H1 (cell line): ENCODE results near the gene B4GALNT3. TPM values are rescaled to one million over a fixed set of nuclear protein-coding genes. Genes with fewer than 3 reads are reported as not detected.

Experiments
- CREB1 ChIP-seq: IDR thresholded peaks from 2 replicates; pipeline ENCODE4 v1.6.1; 2012; ENCODE audit warnings: inconsistent platforms
- HDAC2 ChIP-seq, 2 experiments: fragments of 300-600 bp in 1 of 2; sonication (generic) in 1 of 2; IDR thresholded peaks; 2 replicates each; pipeline ENCODE4 v1.6.1; 2011 to 2012; ENCODE audit warnings: low read depth in 2 of 2, low read length in 2 of 2, mild to moderate bottlenecking in 2 of 2, moderate library complexity in 2 of 2, borderline replicate concordance in 1 of 2, inconsistent platforms in 1 of 2
- JUND ChIP-seq: IDR thresholded peaks from 2 replicates; pipeline ENCODE4 v1.6.1; 2011; ENCODE audit warnings: mild to moderate bottlenecking, improper control_type of control experiment, low read length
- MAFK ChIP-seq: IDR thresholded peaks from 2 replicates; pipeline ENCODE4 v1.6.1; 2012; ENCODE audit warnings: low read depth, mild to moderate bottlenecking, improper control_type of control experiment, low read length
- RAD21 ChIP-seq, 2 experiments: IDR thresholded peaks in 1 of 2; conservative IDR thresholded peaks in 1 of 2; 2 replicates each; pipeline ENCODE4 v1.6.1; 2011; ENCODE audit warnings: low read depth in 2 of 2, low read length in 2 of 2, improper control_type of control experiment in 1 of 2, inconsistent platforms in 1 of 2, mild to moderate bottlenecking in 1 of 2, moderate library complexity in 1 of 2
- RNF2 ChIP-seq: fragments of 200-900, 300-1000 bp; sonication (generic); IDR thresholded peaks from 2 replicates; pipeline ENCODE4 v1.7.1; 2016; ENCODE audit warnings: borderline replicate concordance, low read depth, mild to moderate bottlenecking, antibody characterized with exemption, low read length; ENCODE audit not compliant: poor library complexity, severe bottlenecking; ENCODE audit errors: missing control alignments
- SIN3A ChIP-seq, 2 experiments: IDR thresholded peaks in 1 of 2; conservative IDR thresholded peaks in 1 of 2; 2 replicates each; pipeline ENCODE4 v1.6.1; 2011 to 2012; ENCODE audit warnings: low read length in 2 of 2, improper control_type of control experiment in 1 of 2, low read depth in 1 of 2, mild to moderate bottlenecking in 1 of 2
- polyA plus RNA-seq, 7 experiments: library from polyadenylated mRNA; depleted of rRNA in 3 of 7; stranded (reverse) in 5 of 7; unstranded in 2 of 7; fragments of >200 nt in 5 of 7; fragments of 200-250 nt in 2 of 7; gene quantifications; 1 replicate in 5 of 7; 2 replicates in 1 of 7; 4 replicates in 1 of 7; pipeline versions ENCODE4 v1.2.1 to v1.2.3, GENCODE V29; 2011 to 2013; ENCODE audit warnings: missing spikeins in 2 of 7, mixed read lengths in 2 of 7
- total RNA-seq: library from RNA; stranded (reverse); fragmentation: NEBNext Ultra II Directional; extraction: Animal tissue kit (Norgen Biotek cat#: 25700); gene quantifications from 2 replicates; pipeline ENCODE4 v1.2.1, GENCODE V29; 2021
- TF ChIP-seq, protein P1 (sequence below): fragments of 300-600 bp; sonication (generic); IDR thresholded peaks from 2 replicates; pipeline ENCODE4 v1.7.1; 2012; ENCODE audit warnings: low read length, moderate library complexity, mild to moderate bottlenecking, inconsistent platforms; ENCODE audit not compliant: insufficient replicate concordance

The B4GALNT3 gene
- total and polyA plus RNA-seq, 2 of the 8 experiments (the other 6 are each of a cell fraction or from before 2014, with no cell fraction given) = 12.5 to 20.3 TPM

DNA sequence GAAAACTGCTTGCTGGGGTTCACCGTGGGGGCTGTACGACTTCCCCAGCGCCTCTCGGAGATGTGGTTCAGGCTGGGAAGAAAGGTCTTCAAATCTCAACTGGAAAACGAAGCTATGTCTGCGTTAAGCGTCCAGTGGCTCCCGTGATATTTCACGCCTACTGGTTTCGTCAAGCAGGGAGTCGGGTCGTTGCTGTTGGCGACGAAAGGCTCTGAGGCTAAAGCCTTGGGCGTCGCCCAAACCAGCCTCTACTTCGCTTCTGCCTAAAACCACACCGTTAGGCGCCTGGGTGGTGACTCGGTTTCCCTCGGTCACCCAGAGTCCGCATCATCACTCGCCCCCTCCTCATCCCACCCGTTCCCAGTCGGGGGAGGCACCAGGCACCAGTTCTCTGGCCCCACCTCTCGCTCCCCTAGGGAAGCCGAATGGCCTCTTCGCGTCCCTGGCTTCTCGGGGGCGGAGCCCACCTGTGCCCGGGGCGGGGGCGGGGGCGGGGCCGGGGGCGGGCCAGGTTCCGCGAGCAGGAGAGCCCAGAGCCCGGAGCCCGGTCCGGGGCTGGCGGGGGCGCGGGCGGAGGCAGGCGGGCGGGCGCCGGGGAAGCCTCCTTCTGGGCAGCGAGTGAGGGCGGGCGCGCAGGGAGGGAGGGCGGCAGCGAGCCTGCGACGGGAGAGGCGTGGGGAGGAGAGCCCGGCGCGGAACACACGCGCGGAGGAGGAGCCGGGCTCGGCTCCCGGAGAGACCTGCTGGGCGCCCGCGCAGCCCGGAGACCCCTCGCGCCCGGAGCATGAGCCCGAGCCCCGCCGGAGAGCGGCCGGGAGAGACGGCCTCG is at the start of gene B4GALNT3 (continued):
- TF ChIP-seq RAD21 (IDR thresholded peaks at IDR 0.05 in 1 of 2, conservative IDR thresholded peaks at IDR 0.05 in 1 of 2; ENCODE audit: low read depth in 2 of 2, low read length in 2 of 2) (no peak), SIN3A (conservative IDR thresholded peaks at IDR 0.05 in 1 of 2, IDR thresholded peaks at IDR 0.05 in 1 of 2; ENCODE audit: low read depth in 1 of 2, low read length in 2 of 2) (no peak), HDAC2 (IDR thresholded peaks at IDR 0.05; ENCODE audit: borderline replicate concordance in 1 of 2, low read depth in 2 of 2, low read length in 2 of 2) (no peak), JUND (no peak), RNF2 (no peak), MAFK (no peak), CREB1 (peak; percentile 83)
- TF ChIP-seq, protein P1, sequence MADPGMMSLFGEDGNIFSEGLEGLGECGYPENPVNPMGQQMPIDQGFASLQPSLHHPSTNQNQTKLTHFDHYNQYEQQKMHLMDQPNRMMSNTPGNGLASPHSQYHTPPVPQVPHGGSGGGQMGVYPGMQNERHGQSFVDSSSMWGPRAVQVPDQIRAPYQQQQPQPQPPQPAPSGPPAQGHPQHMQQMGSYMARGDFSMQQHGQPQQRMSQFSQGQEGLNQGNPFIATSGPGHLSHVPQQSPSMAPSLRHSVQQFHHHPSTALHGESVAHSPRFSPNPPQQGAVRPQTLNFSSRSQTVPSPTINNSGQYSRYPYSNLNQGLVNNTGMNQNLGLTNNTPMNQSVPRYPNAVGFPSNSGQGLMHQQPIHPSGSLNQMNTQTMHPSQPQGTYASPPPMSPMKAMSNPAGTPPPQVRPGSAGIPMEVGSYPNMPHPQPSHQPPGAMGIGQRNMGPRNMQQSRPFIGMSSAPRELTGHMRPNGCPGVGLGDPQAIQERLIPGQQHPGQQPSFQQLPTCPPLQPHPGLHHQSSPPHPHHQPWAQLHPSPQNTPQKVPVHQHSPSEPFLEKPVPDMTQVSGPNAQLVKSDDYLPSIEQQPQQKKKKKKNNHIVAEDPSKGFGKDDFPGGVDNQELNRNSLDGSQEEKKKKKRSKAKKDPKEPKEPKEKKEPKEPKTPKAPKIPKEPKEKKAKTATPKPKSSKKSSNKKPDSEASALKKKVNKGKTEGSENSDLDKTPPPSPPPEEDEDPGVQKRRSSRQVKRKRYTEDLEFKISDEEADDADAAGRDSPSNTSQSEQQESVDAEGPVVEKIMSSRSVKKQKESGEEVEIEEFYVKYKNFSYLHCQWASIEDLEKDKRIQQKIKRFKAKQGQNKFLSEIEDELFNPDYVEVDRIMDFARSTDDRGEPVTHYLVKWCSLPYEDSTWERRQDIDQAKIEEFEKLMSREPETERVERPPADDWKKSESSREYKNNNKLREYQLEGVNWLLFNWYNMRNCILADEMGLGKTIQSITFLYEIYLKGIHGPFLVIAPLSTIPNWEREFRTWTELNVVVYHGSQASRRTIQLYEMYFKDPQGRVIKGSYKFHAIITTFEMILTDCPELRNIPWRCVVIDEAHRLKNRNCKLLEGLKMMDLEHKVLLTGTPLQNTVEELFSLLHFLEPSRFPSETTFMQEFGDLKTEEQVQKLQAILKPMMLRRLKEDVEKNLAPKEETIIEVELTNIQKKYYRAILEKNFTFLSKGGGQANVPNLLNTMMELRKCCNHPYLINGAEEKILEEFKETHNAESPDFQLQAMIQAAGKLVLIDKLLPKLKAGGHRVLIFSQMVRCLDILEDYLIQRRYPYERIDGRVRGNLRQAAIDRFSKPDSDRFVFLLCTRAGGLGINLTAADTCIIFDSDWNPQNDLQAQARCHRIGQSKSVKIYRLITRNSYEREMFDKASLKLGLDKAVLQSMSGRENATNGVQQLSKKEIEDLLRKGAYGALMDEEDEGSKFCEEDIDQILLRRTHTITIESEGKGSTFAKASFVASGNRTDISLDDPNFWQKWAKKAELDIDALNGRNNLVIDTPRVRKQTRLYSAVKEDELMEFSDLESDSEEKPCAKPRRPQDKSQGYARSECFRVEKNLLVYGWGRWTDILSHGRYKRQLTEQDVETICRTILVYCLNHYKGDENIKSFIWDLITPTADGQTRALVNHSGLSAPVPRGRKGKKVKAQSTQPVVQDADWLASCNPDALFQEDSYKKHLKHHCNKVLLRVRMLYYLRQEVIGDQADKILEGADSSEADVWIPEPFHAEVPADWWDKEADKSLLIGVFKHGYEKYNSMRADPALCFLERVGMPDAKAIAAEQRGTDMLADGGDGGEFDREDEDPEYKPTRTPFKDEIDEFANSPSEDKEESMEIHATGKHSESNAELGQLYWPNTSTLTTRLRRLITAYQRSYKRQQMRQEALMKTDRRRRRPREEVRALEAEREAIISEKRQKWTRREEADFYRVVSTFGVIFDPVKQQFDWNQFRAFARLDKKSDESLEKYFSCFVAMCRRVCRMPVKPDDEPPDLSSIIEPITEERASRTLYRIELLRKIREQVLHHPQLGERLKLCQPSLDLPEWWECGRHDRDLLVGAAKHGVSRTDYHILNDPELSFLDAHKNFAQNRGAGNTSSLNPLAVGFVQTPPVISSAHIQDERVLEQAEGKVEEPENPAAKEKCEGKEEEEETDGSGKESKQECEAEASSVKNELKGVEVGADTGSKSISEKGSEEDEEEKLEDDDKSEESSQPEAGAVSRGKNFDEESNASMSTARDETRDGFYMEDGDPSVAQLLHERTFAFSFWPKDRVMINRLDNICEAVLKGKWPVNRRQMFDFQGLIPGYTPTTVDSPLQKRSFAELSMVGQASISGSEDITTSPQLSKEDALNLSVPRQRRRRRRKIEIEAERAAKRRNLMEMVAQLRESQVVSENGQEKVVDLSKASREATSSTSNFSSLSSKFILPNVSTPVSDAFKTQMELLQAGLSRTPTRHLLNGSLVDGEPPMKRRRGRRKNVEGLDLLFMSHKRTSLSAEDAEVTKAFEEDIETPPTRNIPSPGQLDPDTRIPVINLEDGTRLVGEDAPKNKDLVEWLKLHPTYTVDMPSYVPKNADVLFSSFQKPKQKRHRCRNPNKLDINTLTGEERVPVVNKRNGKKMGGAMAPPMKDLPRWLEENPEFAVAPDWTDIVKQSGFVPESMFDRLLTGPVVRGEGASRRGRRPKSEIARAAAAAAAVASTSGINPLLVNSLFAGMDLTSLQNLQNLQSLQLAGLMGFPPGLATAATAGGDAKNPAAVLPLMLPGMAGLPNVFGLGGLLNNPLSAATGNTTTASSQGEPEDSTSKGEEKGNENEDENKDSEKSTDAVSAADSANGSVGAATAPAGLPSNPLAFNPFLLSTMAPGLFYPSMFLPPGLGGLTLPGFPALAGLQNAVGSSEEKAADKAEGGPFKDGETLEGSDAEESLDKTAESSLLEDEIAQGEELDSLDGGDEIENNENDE = no peak
